ENCODE data around the gene ACSL4. TPM values are rescaled to one million over a fixed set of nuclear protein-coding genes. Genes with fewer than 3 reads are reported as not detected.

ACSL4 gene
- polyA plus RNA-seq, 1 of the 3 experiments (the other 2 are of a cell fraction), result 18.1 TPM

DNA sequence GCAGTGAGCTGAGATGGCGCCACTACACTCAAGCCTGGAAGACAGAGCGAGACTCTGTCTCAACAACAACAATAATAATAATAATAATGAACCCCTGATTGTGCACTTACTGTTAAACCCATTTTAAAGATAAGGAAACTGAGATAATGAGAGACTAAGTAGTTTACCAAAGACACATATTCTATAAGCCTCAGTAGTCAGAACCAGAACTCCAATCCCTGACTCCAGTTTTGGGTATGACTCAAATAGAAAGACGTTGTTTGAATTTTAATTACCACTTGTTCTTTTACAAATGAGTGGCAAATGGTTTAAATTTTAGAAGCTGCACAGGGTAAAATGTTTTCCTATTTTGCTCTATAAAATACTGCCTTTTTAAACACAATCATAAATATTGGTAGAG is 37.4 kb downstream of the ACSL4 start:
- Histone ChIP-seq H3K4me2 (no peak overlapping the region), H3K79me2 (ENCODE audit: insufficient read depth) (peaks cover 68% of the 10 kb centered on the region), H3K27me3 (ENCODE audit: insufficient read depth) (no peaks in the 10 kb centered on the region; the same call in 1 of the 2 replicates), H3K4me1 (ENCODE audit: control insufficient read depth in 1 of 2, insufficient read depth in 2 of 2, low read depth in 1 of 2, low read length in 1 of 2) (0 out of 4 replicates have a peak, but pooled peaks cover 0 to 12% of the 10 kb centered on the region in 2 experiments), H3K27ac (ENCODE audit: low read depth in 2 of 2, low read length in 1 of 2) (no peak overlapping the region), H3F3A (replicated peaks; ENCODE audit: insufficient read depth) (peaks cover 4% of the 10 kb centered on the region), H3K4me3 (ENCODE audit: low read depth in 2 of 2, low read length in 1 of 2) (no peak overlapping the region), H3K9me3 (no peaks in the 10 kb centered on the region), H3K36me3 (replicated peaks in 1 of 2; ENCODE audit: control insufficient read depth in 1 of 2, insufficient read depth in 2 of 2, low read length in 1 of 2) (no peaks in the 10 kb centered on the region), H3K9ac (no peak overlapping the region), H4K20me1 (ENCODE audit: insufficient read depth) (peaks cover 4% of the 10 kb centered on the region; the same call in 1 of the 2 replicates), H3K9me2 (no peaks in the 10 kb centered on the region), H2AFZ (ENCODE audit: low read depth) (no peak overlapping the region)
- CTCF ChIA-PET, result interaction anchor here (0.6 to 2.7 kb wide), 4 partner anchors 17 to 210 kb away, joined by 3 to 14 read pairs (median 4); no protein-coding TSS in a partner anchor
- no peak for TF ChIP-seq MEF2A (IDR thresholded peaks at IDR 0.05; ENCODE audit: borderline replicate concordance, low read depth)
- TF ChIP-seq RFX5 (IDR thresholded peaks at IDR 0.05; ENCODE audit: low read length), result no peak
- no peak for TF ChIP-seq TEAD4 (IDR thresholded peaks at IDR 0.05; ENCODE audit: borderline replicate concordance, insufficient read depth)
- no peak for TF ChIP-seq FOSL2 (IDR thresholded peaks at IDR 0.05; ENCODE audit: borderline replicate concordance, low read depth)
- TF ChIP-seq, protein P1, sequence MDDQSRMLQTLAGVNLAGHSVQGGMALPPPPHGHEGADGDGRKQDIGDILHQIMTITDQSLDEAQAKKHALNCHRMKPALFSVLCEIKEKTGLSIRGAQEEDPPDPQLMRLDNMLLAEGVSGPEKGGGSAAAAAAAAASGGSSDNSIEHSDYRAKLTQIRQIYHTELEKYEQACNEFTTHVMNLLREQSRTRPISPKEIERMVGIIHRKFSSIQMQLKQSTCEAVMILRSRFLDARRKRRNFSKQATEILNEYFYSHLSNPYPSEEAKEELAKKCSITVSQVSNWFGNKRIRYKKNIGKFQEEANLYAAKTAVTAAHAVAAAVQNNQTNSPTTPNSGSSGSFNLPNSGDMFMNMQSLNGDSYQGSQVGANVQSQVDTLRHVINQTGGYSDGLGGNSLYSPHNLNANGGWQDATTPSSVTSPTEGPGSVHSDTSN (IDR thresholded peaks at IDR 0.05), result no peak
- TF ChIP-seq MXI1 (IDR thresholded peaks at IDR 0.05; ENCODE audit: low read depth, low read length), result no peak
- TF ChIP-seq, protein P2, sequence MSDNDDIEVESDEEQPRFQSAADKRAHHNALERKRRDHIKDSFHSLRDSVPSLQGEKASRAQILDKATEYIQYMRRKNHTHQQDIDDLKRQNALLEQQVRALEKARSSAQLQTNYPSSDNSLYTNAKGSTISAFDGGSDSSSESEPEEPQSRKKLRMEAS (IDR thresholded peaks at IDR 0.05; ENCODE audit: low read depth), result no peak
- no peak for TF ChIP-seq EZH2phosphoT487 (IDR thresholded peaks at IDR 0.05; ENCODE audit: borderline replicate concordance, low read depth)
- TF ChIP-seq FOXM1 (IDR thresholded peaks at IDR 0.05; ENCODE audit: low read depth), result no peak
- no peak for TF ChIP-seq IRF3 (IDR thresholded peaks at IDR 0.05; ENCODE audit: low read depth, low read length)
- WGBS (ENCODE audit: low lambda C conversion rate), result 66% methylated on average over 3 of the region's 3 CpGs
- DNase-seq, result no peak
- POLR2A ChIA-PET, result no interaction called here

DNA sequence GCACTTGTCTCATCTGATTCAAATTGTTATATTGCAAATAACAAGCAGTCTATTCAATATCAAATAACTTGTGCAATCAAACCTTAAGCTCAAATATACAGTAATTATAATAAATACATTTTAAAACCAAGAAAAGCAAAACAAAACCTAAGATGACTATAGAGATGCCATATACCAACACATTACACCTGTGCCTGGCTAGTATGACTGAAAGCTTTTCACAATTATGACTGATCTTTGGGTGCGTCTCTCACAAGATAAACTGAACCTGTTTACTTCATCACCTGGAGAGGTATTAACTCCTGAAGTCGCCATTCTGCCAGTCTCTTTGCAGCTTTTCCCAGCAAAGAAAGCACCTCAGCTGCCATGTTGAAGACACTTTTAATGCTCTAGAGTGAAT is 41.3 kb downstream of the ACSL4 start:
- ChIA-PET POLR2A (no interaction called here), CTCF (interaction anchor here (1.4 to 2.8 kb wide), 2 partner anchors 165 to 199 kb away, joined by 4 to 7 read pairs; no protein-coding TSS in a partner anchor)
- Histone ChIP-seq H3K9ac (no peak overlapping the region), H3K4me2 (no peak overlapping the region), H3K27me3 (ENCODE audit: insufficient read depth) (no peaks in the 10 kb centered on the region; the same call in 1 of the 2 replicates), H3K4me3 (ENCODE audit: low read depth in 2 of 2, low read length in 1 of 2) (no peak overlapping the region), H3K4me1 (ENCODE audit: control insufficient read depth in 1 of 2, insufficient read depth in 2 of 2, low read depth in 1 of 2, low read length in 1 of 2) (no peaks in the 10 kb centered on the region), H4K20me1 (ENCODE audit: insufficient read depth) (no peaks in the 10 kb centered on the region; the same call in 1 of the 2 replicates), H3K9me3 (no peaks in the 10 kb centered on the region), H3K27ac (ENCODE audit: low read depth in 2 of 2, low read length in 1 of 2) (no peak overlapping the region), H2AFZ (ENCODE audit: low read depth) (no peak overlapping the region), H3F3A (replicated peaks; ENCODE audit: insufficient read depth) (peaks cover 4% of the 10 kb centered on the region), H3K9me2 (no peaks in the 10 kb centered on the region), H3K79me2 (ENCODE audit: insufficient read depth) (peaks cover 58% of the 10 kb centered on the region), H3K36me3 (replicated peaks in 1 of 2; ENCODE audit: control insufficient read depth in 1 of 2, insufficient read depth in 2 of 2, low read length in 1 of 2) (no peaks in the 10 kb centered on the region)
- 46% methylated on average over 2 of the region's 2 CpGs for WGBS (ENCODE audit: low lambda C conversion rate)
- TF ChIP-seq MEF2A (IDR thresholded peaks at IDR 0.05; ENCODE audit: borderline replicate concordance, low read depth) (no peak), RAD21 (IDR thresholded peaks at IDR 0.05; ENCODE audit: low read length) (no peak), YY1 (IDR thresholded peaks at IDR 0.05; ENCODE audit: low read depth) (no peak), REST (IDR thresholded peaks at IDR 0.05; ENCODE audit: low read depth, low read length) (no peak), TEAD4 (IDR thresholded peaks at IDR 0.05; ENCODE audit: borderline replicate concordance, insufficient read depth) (no peak), TCF12 (IDR thresholded peaks at IDR 0.05) (no peak)
- TF ChIP-seq, protein P3, sequence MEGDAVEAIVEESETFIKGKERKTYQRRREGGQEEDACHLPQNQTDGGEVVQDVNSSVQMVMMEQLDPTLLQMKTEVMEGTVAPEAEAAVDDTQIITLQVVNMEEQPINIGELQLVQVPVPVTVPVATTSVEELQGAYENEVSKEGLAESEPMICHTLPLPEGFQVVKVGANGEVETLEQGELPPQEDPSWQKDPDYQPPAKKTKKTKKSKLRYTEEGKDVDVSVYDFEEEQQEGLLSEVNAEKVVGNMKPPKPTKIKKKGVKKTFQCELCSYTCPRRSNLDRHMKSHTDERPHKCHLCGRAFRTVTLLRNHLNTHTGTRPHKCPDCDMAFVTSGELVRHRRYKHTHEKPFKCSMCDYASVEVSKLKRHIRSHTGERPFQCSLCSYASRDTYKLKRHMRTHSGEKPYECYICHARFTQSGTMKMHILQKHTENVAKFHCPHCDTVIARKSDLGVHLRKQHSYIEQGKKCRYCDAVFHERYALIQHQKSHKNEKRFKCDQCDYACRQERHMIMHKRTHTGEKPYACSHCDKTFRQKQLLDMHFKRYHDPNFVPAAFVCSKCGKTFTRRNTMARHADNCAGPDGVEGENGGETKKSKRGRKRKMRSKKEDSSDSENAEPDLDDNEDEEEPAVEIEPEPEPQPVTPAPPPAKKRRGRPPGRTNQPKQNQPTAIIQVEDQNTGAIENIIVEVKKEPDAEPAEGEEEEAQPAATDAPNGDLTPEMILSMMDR (IDR thresholded peaks at IDR 0.05), result no peak
- TF ChIP-seq, protein P2 (IDR thresholded peaks at IDR 0.05; ENCODE audit: low read depth), result no peak
- TF ChIP-seq, protein P4, sequence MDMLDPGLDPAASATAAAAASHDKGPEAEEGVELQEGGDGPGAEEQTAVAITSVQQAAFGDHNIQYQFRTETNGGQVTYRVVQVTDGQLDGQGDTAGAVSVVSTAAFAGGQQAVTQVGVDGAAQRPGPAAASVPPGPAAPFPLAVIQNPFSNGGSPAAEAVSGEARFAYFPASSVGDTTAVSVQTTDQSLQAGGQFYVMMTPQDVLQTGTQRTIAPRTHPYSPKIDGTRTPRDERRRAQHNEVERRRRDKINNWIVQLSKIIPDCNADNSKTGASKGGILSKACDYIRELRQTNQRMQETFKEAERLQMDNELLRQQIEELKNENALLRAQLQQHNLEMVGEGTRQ (IDR thresholded peaks at IDR 0.05; ENCODE audit: borderline replicate concordance, low read depth, low read length), result no peak
- no peak for DNase-seq

Data from SK-N-SH (cell line).